Motor neuron (in vitro differentiated cells): ENCODE results near the gene POLR2A. TPM values are rescaled to one million over a fixed set of nuclear protein-coding genes. Genes with fewer than 3 reads are reported as not detected.

Experiments used
- ATAC-seq, 8 experiments: fragments of 200-7000 bp; cut with Tn5 transposase; replicated peaks in 6 of 8; 2 replicates each; pipeline ENCODE4 v1.8.0; 2021; ENCODE audit warnings: mild to moderate bottlenecking in 8 of 8, moderate library complexity in 8 of 8
- H3K27ac ChIP-seq, 2 donors: fragments of 250-450 bp; sonication (Bioruptor Pico); 2 replicates each; pipeline ENCODE4 v1.9.0; 2021; ENCODE audit warnings: antibody characterized with exemption in 2 of 2, mild to moderate bottlenecking in 2 of 2, moderate library complexity in 1 of 2
- H3K4me1 ChIP-seq, 2 donors: fragments of 250-450 bp; sonication (Bioruptor Pico); replicated peaks in 1 of 2; 2 replicates each; pipeline ENCODE4 v1.6.1; 2021; ENCODE audit warnings: antibody characterized with exemption in 2 of 2, mild to moderate bottlenecking in 2 of 2, moderate library complexity in 1 of 2
- H3K4me3 ChIP-seq, 5 donors: fragments of 250-450 bp; sonication (Bioruptor Pico); 2 replicates each; pipeline ENCODE4 v1.9.0; 2021; ENCODE audit warnings: antibody characterized with exemption in 5 of 5, mild to moderate bottlenecking in 5 of 5, moderate library complexity in 4 of 5
- WGBS, 10 experiments: fragments of 450-650 bp; shearing (Covaris generic); methylation state at CpG; one replicate each; pipeline ENCODE4 v1.0.0; 2022; 5-methylcytosine and 5-hydroxymethylcytosine counted together
- in situ Hi-C, 9 experiments: fragments of 400-800 bp; cut with MboI; loops; one replicate each; pipeline ENCODE4 v1.15.0; 2021; ENCODE audit warnings: low sequenced_read_pairs in 9 of 9, low pct_unique_long_range_greater_than_20kb in 2 of 9; ENCODE audit not compliant: unreplicated experiment in 9 of 9
- total RNA-seq, 8 experiments: library from RNA; unstranded; fragments of 300-600 nt; gene quantifications; 2 replicates each; pipeline versions ENCODE4 v1.2.3 to v1.2.4, GENCODE V29; 2022

POLR2A gene
- total RNA-seq, 8 experiments from 2014 or later: 26.0 to 137 (median 43.8) TPM

- Histone ChIP-seq H3K4me3 (no peak overlapping the region), H3K27ac (no peak overlapping the region), H3K4me1 (no peaks in the 10 kb centered on the region)
- 0 to 100% (median 46%) methylated on average over 1 to 7 of the region's 11 CpGs; no CpG with 5 or more reads in 2 of the 10 experiments for WGBS, 10 experiments
- in situ Hi-C loops: no loop called here
- ATAC-seq: no peak
Measured at GRCh38 chr17:7538891-7539545, 54.9 kb downstream of the POLR2A start.

- no peak for ATAC-seq
- H3K4me1 ChIP-seq: no peaks in the 10 kb centered on the region
- no peak overlapping the region for H3K27ac ChIP-seq
- H3K4me3 ChIP-seq: no peak overlapping the region
- in situ Hi-C loops: no loop called here
- 68 to 100% (median 88%) methylated on average over 1 to 5 of the region's 9 CpGs; no CpG with 5 or more reads in 4 of the 10 experiments for WGBS, 10 experiments
Measured at GRCh38 chr17:7541074-7541621, 57.0 kb downstream of the POLR2A start.

- in situ Hi-C loops: no loop called here
- no peak overlapping the region for H3K4me3 ChIP-seq
- 20 to 100% (median 68%) methylated on average over 1 to 5 of the region's 6 CpGs; no CpG with 5 or more reads in 2 of the 10 experiments for whole genome bisulfite sequencing, 10 experiments
- H3K27ac ChIP-seq: no peak overlapping the region
- no peak for ATAC-seq
- peaks cover 0 to 7% of the 10 kb centered on the region in 2 donors for H3K4me1 ChIP-seq
Measured at GRCh38 chr17:7544911-7545310, 60.7 kb downstream of the POLR2A start.

- 0 to 40% (median 8%) methylated on average over 1 to 3 of the region's 65 CpGs; no CpG with 5 or more reads in 5 of the 10 experiments for WGBS, 10 experiments
- in situ Hi-C loops: no loop called here
- no peak within 1 kb of the TSS for H3K27ac ChIP-seq
Measured at GRCh38 chr17:7548585-7549400, 64.6 kb downstream of the POLR2A start, which contains the start of gene TNFSF12. TSS of gene TNFSF12 (plus strand) at chr17:7549058. CDS start at chr17:7549154, 96 bp downstream.

More at GRCh38 chr17:7548585-7549400, 64.6 kb downstream of the POLR2A start, which contains the start of gene TNFSF12:
- ATAC-seq: peak; percentile 50 to 88 (median 74)
- Histone ChIP-seq H3K4me1 (peaks cover 0 to 7% of the 10 kb centered on the region in 2 donors), H3K4me3 (peak within 1 kb of the TSS in 4 of 5 donors; percentile 1 to 26 (median 14))

Other genes starting within 250 kb of the POLR2A start
- gene DVL2, start 249.8 kb upstream of the POLR2A start, total RNA-seq: 10 to 100 TPM; 31.3 to 63.1 (median 40.6) TPM
- gene PHF23, start 244.9 kb upstream of the POLR2A start, total RNA-seq: 10 to 100 TPM; 25.2 to 63.1 (median 49.4) TPM
- gene GABARAP, start 241.9 kb upstream of the POLR2A start, total RNA-seq: 100 to 1,000 TPM; 336 to 734 (median 573) TPM
- 10 to 100 TPM; 36.5 to 94.1 (median 56.7) TPM for gene CTDNEP1, start 232.6 kb upstream of the POLR2A start, total RNA-seq
- gene ELP5, start 232.2 kb upstream of the POLR2A start, total RNA-seq: 10 to 100 TPM; 30.5 to 62.7 (median 51.5) TPM
- 1 to 10 TPM in 4 of 8 experiments, under 1 TPM in 4; 0.32 to 3.7 (median 0.99) TPM for gene CLDN7, start 221.9 kb upstream of the POLR2A start, total RNA-seq
- 1 to 10 TPM in 1 of 8 experiments, under 1 TPM in 7; 0.20 to 1.4 (median 0.38) TPM for gene SLC2A4, start 202.6 kb upstream of the POLR2A start, total RNA-seq
- 1 to 10 TPM in 3 of 8 experiments, under 1 TPM in 5; 0.09 to 2.4 (median 0.51) TPM for gene YBX2, start 189.7 kb upstream of the POLR2A start, total RNA-seq
- gene EIF5A, start 176.7 kb upstream of the POLR2A start, total RNA-seq: 100 to 1,000 TPM; 104 to 785 (median 231) TPM
- 10 to 100 TPM; 35.1 to 61.1 (median 52.0) TPM for gene GPS2, start 169.0 kb upstream of the POLR2A start, total RNA-seq
- 10 to 100 TPM; 11.4 to 44.6 (median 27.1) TPM for gene NEURL4, start 155.0 kb upstream of the POLR2A start, total RNA-seq
- gene ACAP1, start 147.8 kb upstream of the POLR2A start, total RNA-seq: 10 to 100 TPM in 6 of 8 experiments, 1 to 10 TPM in 2; 4.9 to 36.4 (median 11.4) TPM
- gene KCTD11, start 132.2 kb upstream of the POLR2A start, total RNA-seq: 10 to 100 TPM in 1 of 8 experiments, 1 to 10 TPM in 7; 4.0 to 14.5 (median 6.1) TPM
- under 1 TPM in 6 of 8 experiments, not detected in 2; 0.11 to 0.57 (median 0.32) TPM for gene TMEM95, start 129.2 kb upstream of the POLR2A start, total RNA-seq
- gene TNK1, start 103.3 kb upstream of the POLR2A start, total RNA-seq: 1 to 10 TPM; 1.3 to 8.6 (median 2.4) TPM
- gene PLSCR3, start 89.8 kb upstream of the POLR2A start, total RNA-seq: 10 to 100 TPM in 4 of 8 experiments, 1 to 10 TPM in 4; 3.8 to 24.8 (median 12.4) TPM
- gene TMEM256, start 80.3 kb upstream of the POLR2A start, total RNA-seq: 100 to 1,000 TPM in 7 of 8 experiments, 10 to 100 TPM in 1; 50.7 to 141 (median 111) TPM
- 10 to 100 TPM in 7 of 8 experiments, 1 to 10 TPM in 1; 3.7 to 27.8 (median 18.1) TPM for gene NLGN2, start 76.5 kb upstream of the POLR2A start, total RNA-seq
- gene SPEM1, start 64.0 kb upstream of the POLR2A start, total RNA-seq: under 1 TPM in 1 of 8 experiments, not detected in 7; 1.00 TPM
- under 1 TPM in 3 of 8 experiments, not detected in 5; 0.24 to 0.43 (median 0.40) TPM for gene SPEM2, start 58.8 kb upstream of the POLR2A start, total RNA-seq
- gene SPEM3, start 55.5 kb upstream of the POLR2A start, total RNA-seq: 1 to 10 TPM in 1 of 8 experiments, under 1 TPM in 5, not detected in 2; 0.13 to 1.0 (median 0.32) TPM
- gene TMEM102, start 48.9 kb upstream of the POLR2A start, total RNA-seq: 1 to 10 TPM in 6 of 8 experiments, under 1 TPM in 2; 0.33 to 5.4 (median 1.7) TPM
- gene FGF11, start 44.9 kb upstream of the POLR2A start, total RNA-seq: 10 to 100 TPM in 4 of 8 experiments, 1 to 10 TPM in 2, under 1 TPM in 2; 0.61 to 17.4 (median 7.1) TPM
- gene CHRNB1, start 39.3 kb upstream of the POLR2A start, total RNA-seq: 10 to 100 TPM in 1 of 8 experiments, 1 to 10 TPM in 7; 2.2 to 13.0 (median 8.0) TPM
- gene ZBTB4, start 4.7 kb upstream of the POLR2A start, total RNA-seq: 10 to 100 TPM in 7 of 8 experiments, 1 to 10 TPM in 1; 9.8 to 36.2 (median 13.4) TPM
- gene SLC35G6, start 2.9 kb upstream of the POLR2A start, total RNA-seq: 1 to 10 TPM in 4 of 8 experiments, under 1 TPM in 4; 0.49 to 1.9 (median 0.86) TPM
- gene TNFSF12, start 64.7 kb downstream of the POLR2A start, total RNA-seq: 1 to 10 TPM in 3 of 8 experiments, under 1 TPM in 4, not detected in 1; 0.22 to 2.9 (median 0.93) TPM
- gene TNFSF13, start 74.4 kb downstream of the POLR2A start, total RNA-seq: 1 to 10 TPM; 1.2 to 8.1 (median 2.0) TPM
- gene SENP3, start 77.6 kb downstream of the POLR2A start, total RNA-seq: 10 to 100 TPM; 37.9 to 75.0 (median 50.2) TPM
- gene CD68, start 95.3 kb downstream of the POLR2A start, total RNA-seq: 10 to 100 TPM in 1 of 8 experiments, 1 to 10 TPM in 4, under 1 TPM in 3; 0.58 to 15.7 (median 2.5) TPM
- 100 to 1,000 TPM in 1 of 8 experiments, 10 to 100 TPM in 7; 36.6 to 109 (median 71.4) TPM for gene MPDU1, start 99.5 kb downstream of the POLR2A start, total RNA-seq
- gene SOX15, start 105.7 kb downstream of the POLR2A start, total RNA-seq: 1 to 10 TPM; 1.4 to 3.9 (median 2.2) TPM
- gene FXR2, start 130.5 kb downstream of the POLR2A start, total RNA-seq: 10 to 100 TPM; 33.0 to 53.4 (median 46.1) TPM
- gene SAT2, start 143.5 kb downstream of the POLR2A start, total RNA-seq: 100 to 1,000 TPM in 2 of 8 experiments, 10 to 100 TPM in 6; 66.9 to 115 (median 84.4) TPM
- gene SHBG, start 145.8 kb downstream of the POLR2A start, total RNA-seq: 10 to 100 TPM in 1 of 8 experiments, 1 to 10 TPM in 4, under 1 TPM in 2, not detected in 1; 0.54 to 26.2 (median 1.7) TPM
- 10 to 100 TPM in 3 of 8 experiments, 1 to 10 TPM in 4, under 1 TPM in 1; 0.31 to 43.9 (median 8.4) TPM for gene ATP1B2, start 166.6 kb downstream of the POLR2A start, total RNA-seq
- 100 to 1,000 TPM in 2 of 8 experiments, 10 to 100 TPM in 6; 11.6 to 136 (median 25.7) TPM for gene TP53, start 203.1 kb downstream of the POLR2A start, total RNA-seq
- gene WRAP53, start 204.1 kb downstream of the POLR2A start, total RNA-seq: 10 to 100 TPM in 7 of 8 experiments, 1 to 10 TPM in 1; 6.9 to 20.1 (median 13.2) TPM
- gene EFNB3, start 220.8 kb downstream of the POLR2A start, total RNA-seq: 100 to 1,000 TPM in 1 of 8 experiments, 10 to 100 TPM in 4, 1 to 10 TPM in 3; 1.2 to 490 (median 20.6) TPM
- 1 to 10 TPM in 2 of 8 experiments, under 1 TPM in 6; 0.25 to 4.4 (median 0.65) TPM for gene DNAH2, start 233.4 kb downstream of the POLR2A start, total RNA-seq